Measurements from ENCODE around the gene CHKA.

Gene CHKA

GRCh38 chr11:68037411-68038225 lies 83.6 kb downstream of the CHKA start:
- TF ChIP-seq CTCF (IDR thresholded peaks at IDR 0.05; ENCODE audit: low read depth, low read length, missing control alignments), result no peak
- DNase-seq (ENCODE audit: low read depth), result no peak
- H3K4me3 ChIP-seq (ENCODE audit: low read depth, low read length), result no peak overlapping the region

GRCh38 chr11:68036717-68037239 lies 84.4 kb downstream of the CHKA start:
- H3K4me3 ChIP-seq (ENCODE audit: low read depth, low read length), result no peak overlapping the region
- no peak for TF ChIP-seq CTCF (IDR thresholded peaks at IDR 0.05; ENCODE audit: low read depth, low read length, missing control alignments)
- no peak for DNase-seq (ENCODE audit: low read depth)

- no peak overlapping the region for H3K4me3 ChIP-seq (ENCODE audit: low read depth, low read length)
- TF ChIP-seq CTCF (IDR thresholded peaks at IDR 0.05; ENCODE audit: low read depth, low read length, missing control alignments), result no peak
- no peak for DNase-seq (ENCODE audit: low read depth)
Observed at GRCh38 chr11:68036141-68036716, 85.0 kb downstream of the CHKA start.

GRCh38 chr11:68035266-68035876 lies 85.8 kb downstream of the CHKA start:
- DNase-seq (ENCODE audit: low read depth), result no peak
- no peak for TF ChIP-seq CTCF (IDR thresholded peaks at IDR 0.05; ENCODE audit: low read depth, low read length, missing control alignments)
- no peak overlapping the region for H3K4me3 ChIP-seq (ENCODE audit: low read depth, low read length)

GRCh38 chr11:68033708-68034045 lies 87.5 kb downstream of the CHKA start:
- TF ChIP-seq CTCF (IDR thresholded peaks at IDR 0.05; ENCODE audit: low read depth, low read length, missing control alignments), result no peak
- DNase-seq (ENCODE audit: low read depth), result no peak
- no peak overlapping the region for H3K4me3 ChIP-seq (ENCODE audit: low read depth, low read length)

GRCh38 chr11:68032997-68033707 lies 88.0 kb downstream of the CHKA start:
- H3K4me3 ChIP-seq (ENCODE audit: low read depth, low read length), result no peak overlapping the region
- TF ChIP-seq CTCF (IDR thresholded peaks at IDR 0.05; ENCODE audit: low read depth, low read length, missing control alignments), result no peak
- DNase-seq (ENCODE audit: low read depth), result no peak
